ENCODE data around the gene P2RY13.
A peak's percentile ranks its signal among the peaks of the same experiment; 100 is the strongest.

P2RY13 gene

DNA sequence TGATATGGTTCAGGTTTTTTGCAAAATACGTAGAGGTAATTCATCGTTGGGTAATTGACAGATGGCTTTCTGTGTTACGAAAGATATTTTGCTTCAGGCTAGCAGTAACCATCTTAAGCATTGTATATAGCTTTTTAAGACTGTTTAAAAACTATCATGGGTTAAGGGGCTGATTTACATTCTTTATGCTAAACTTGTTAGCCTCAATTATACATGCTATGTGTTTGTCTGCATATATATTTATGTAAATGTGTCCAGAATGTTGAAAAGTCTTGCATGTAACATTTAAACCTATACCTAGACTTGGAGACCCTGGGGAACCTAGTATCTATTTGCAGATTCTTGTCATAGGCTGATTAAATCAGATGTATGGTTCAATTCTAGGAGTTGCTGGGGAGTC lies 39.9 kb downstream of the P2RY13 start:
- no peak for DNase-seq

DNA sequence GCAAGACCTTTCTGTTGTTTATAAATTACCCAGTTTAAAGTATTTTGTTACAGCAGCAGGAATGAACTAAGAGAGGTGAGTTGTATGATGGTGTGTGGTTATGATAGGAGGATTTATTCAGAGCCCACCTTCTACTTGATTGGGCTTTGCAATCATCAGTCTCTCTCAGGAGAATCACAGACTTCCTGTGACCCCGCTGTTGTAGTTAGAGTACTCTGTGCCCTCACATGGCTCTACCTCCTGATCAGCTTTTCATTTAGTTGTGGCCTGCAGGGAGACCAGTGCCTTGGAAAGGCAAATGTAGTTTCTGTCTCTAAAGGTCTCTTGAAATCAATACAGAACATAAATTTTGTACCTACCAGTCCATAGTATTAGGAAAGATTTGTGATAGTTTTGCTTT lies 43.4 kb downstream of the P2RY13 start:
- DNase-seq: no peak

DNA sequence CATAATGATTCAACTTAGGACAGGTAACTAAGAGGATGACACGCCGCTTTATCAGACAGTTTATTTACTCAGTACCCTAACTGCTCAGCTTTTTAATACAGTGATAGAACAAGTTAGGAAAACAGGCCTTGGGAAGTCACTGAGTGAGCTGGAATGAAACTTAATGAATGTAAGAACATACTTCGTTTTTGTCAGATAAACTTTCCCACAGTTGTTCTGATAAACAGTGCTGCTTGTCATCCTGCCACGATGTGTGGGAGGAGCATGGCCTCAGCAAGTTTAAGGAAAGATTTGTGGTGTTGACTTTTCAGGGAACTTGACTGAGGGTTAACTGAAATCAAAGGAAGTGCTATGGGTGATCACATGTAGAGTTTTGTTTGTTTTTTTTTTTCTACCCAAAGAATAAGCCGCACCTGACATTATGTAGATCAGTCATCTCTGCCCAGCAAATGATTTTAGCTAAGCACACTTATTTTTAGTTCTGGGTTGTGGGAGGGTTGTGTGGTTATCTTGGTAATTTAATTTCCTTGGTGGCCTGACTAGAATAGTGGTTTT lies 45.4 kb downstream of the P2RY13 start:
- DNase-seq: no peak

- DNase-seq: no peak
Measured at GRCh38 chr3:151283387-151283786, 46.0 kb downstream of the P2RY13 start.

DNA sequence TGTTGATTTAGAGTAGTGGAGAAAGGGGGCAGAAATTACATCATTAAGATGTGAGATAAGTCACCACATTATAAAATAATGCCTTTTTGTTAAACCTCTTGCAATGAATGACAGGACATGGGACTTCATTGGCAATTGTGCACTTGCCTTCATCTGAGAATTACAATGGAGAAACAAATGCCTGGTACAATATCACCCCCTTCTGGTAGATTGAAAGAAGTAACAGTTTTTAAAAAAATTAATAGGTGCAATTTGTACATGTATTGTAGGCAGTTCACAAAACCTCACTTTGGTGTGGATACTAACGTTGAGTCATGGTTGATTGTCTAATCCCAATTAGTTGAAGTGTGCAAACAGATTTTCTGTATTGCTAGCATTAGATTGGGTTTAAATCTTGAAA lies 46.4 kb downstream of the P2RY13 start:
- no peak for DNase-seq

GRCh38 chr3:151281671-151282324 lies 47.6 kb downstream of the P2RY13 start:
- DNase-seq: peak; percentile 59

GRCh38 chr3:151278230-151278629 lies 51.1 kb downstream of the P2RY13 start, which contains the start of gene P2RY14:
TSS of gene P2RY14 (minus strand) at chr3:151278542. CDS start at chr3:151214316, 64,226 bp downstream.
- DNase-seq: no peak

GRCh38 chr3:151276687-151277042 lies 52.7 kb downstream of the P2RY13 start:
- no peak for DNase-seq

All from right hindlimb (tissue), 1 donor.